GM12878 (cell line): ENCODE data around the gene SMARCAD1.

Source experiments
- MXI1 ChIP-seq: fragments of 150-350 bp; IDR thresholded peaks from 2 replicates; pipeline ENCODE4 v1.6.1; 2011; ENCODE audit warnings: low read depth, mild to moderate bottlenecking, inconsistent platforms, low read length, improper control_type of control experiment
- MYC ChIP-seq: IDR thresholded peaks from 2 replicates; pipeline ENCODE4 v1.6.1; 2011; ENCODE audit warnings: mild to moderate bottlenecking, low read length, moderate library complexity, inconsistent platforms; ENCODE audit not compliant: insufficient read depth, insufficient replicate concordance, insufficient read length, severe bottlenecking
- NRF1 ChIP-seq: conservative IDR thresholded peaks from 2 replicates; pipeline ENCODE4 v1.6.1; 2011; ENCODE audit warnings: mild to moderate bottlenecking, low read depth, low read length, improper control_type of control experiment
- RAD21 ChIP-seq: IDR thresholded peaks from 2 replicates; pipeline ENCODE4 v1.6.1; 2011; ENCODE audit warnings: mild to moderate bottlenecking, low read depth, low read length, moderate library complexity; ENCODE audit not compliant: insufficient read depth
- SPI1 ChIP-seq: IDR thresholded peaks from 2 replicates; pipeline ENCODE4 v1.6.1; 2011; ENCODE audit warnings: low read depth, mild to moderate bottlenecking, low read length, moderate library complexity, borderline replicate concordance; ENCODE audit not compliant: insufficient read depth

- TF ChIP-seq RAD21 (no peak), NRF1 (no peak), MYC (no peak), SPI1 (no peak), MXI1 (no peak)
Observed at GRCh38 chr4:94237271-94237670, 29.6 kb downstream of the SMARCAD1 start.
